ENCODE results near the gene MEF2A.

GRCh38 chr15:99604865-99605264 is 39.1 kb downstream of the MEF2A start:
- no peak for TF ChIP-seq CTCF (IDR thresholded peaks at IDR 0.05; ENCODE audit: low read length)
- TF ChIP-seq EZH2 (optimal IDR thresholded peaks at IDR 0.05; ENCODE audit: low read depth, low read length) = no peak
